HL-60/S4 (cell line): ENCODE data around the gene AGPAT4.

ENCODE experiments used
- in situ Hi-C: fragments of 300-500 bp; cut with MboI; formaldehyde crosslinking; loops from 2 replicates; pipeline ENCODE4 v1.14.3; 2022; ENCODE audit warnings: low sequenced_read_pairs

AGPAT4 gene

GRCh38 chr6:161290751-161291150 is 16.9 kb upstream of the AGPAT4 start:
- in situ Hi-C loops = no loop called here

- in situ Hi-C loops = no loop called here
These were observed 10.8 kb upstream of the AGPAT4 start for GRCh38 chr6:161284653-161285052.

GRCh38 chr6:161281092-161281491 is 7.2 kb upstream of the AGPAT4 start:
- in situ Hi-C loops = no loop called here

GRCh38 chr6:161279677-161280415 is 6.0 kb upstream of the AGPAT4 start:
- in situ Hi-C loops = no loop called here

- in situ Hi-C loops = no loop called here
These were observed 2.8 kb upstream of the AGPAT4 start for GRCh38 chr6:161276605-161277155.

GRCh38 chr6:161274898-161275297 is 1.0 kb upstream of the AGPAT4 start:
- in situ Hi-C loops = no loop called here

- in situ Hi-C loops = no loop called here
These were observed 612 bp upstream of the AGPAT4 start for GRCh38 chr6:161274488-161274858.

GRCh38 chr6:161273274-161273751 is 548 bp downstream of the AGPAT4 start:
- in situ Hi-C loops = no loop called here

GRCh38 chr6:161272635-161273273 is 1.1 kb downstream of the AGPAT4 start:
- in situ Hi-C loops = no loop called here

- in situ Hi-C loops = no loop called here
These were observed 2.4 kb downstream of the AGPAT4 start for GRCh38 chr6:161271343-161272030.

- in situ Hi-C loops = no loop called here
These were observed 3.7 kb downstream of the AGPAT4 start for GRCh38 chr6:161270116-161270515.

GRCh38 chr6:161269310-161269709 is 4.6 kb downstream of the AGPAT4 start:
- in situ Hi-C loops = no loop called here

GRCh38 chr6:161268531-161269210 is 5.2 kb downstream of the AGPAT4 start:
- in situ Hi-C loops = no loop called here

- in situ Hi-C loops = no loop called here
These were observed 7.2 kb downstream of the AGPAT4 start for GRCh38 chr6:161266513-161267230.

- in situ Hi-C loops = no loop called here
These were observed 7.9 kb downstream of the AGPAT4 start for GRCh38 chr6:161265975-161266374.

GRCh38 chr6:161265554-161265953 is 8.3 kb downstream of the AGPAT4 start:
- in situ Hi-C loops = no loop called here

- in situ Hi-C loops = no loop called here
These were observed 9.7 kb downstream of the AGPAT4 start for GRCh38 chr6:161264181-161264580.

- in situ Hi-C loops = no loop called here
These were observed 12.0 kb downstream of the AGPAT4 start for GRCh38 chr6:161261816-161262215.

GRCh38 chr6:161261325-161261724 is 12.5 kb downstream of the AGPAT4 start:
- in situ Hi-C loops = no loop called here

GRCh38 chr6:161259302-161259701 is 14.6 kb downstream of the AGPAT4 start:
- in situ Hi-C loops = no loop called here
